H1 (cell line): ENCODE data around the gene RFX5. TPM values are rescaled to one million over a fixed set of nuclear protein-coding genes. Genes with fewer than 3 reads are reported as not detected.

ENCODE experiments used
- BACH1 ChIP-seq: IDR thresholded peaks from 2 replicates; pipeline ENCODE4 v1.6.1; 2012; ENCODE audit warnings: low read length, improper control_type of control experiment
- GTF2F1 ChIP-seq: IDR thresholded peaks from 2 replicates; pipeline ENCODE4 v1.6.1; 2012; ENCODE audit warnings: low read depth, low read length, improper control_type of control experiment, borderline replicate concordance
- JUND ChIP-seq: IDR thresholded peaks from 2 replicates; pipeline ENCODE4 v1.6.1; 2011; ENCODE audit warnings: mild to moderate bottlenecking, improper control_type of control experiment, low read length
- SIN3A ChIP-seq, 2 experiments: IDR thresholded peaks in 1 of 2; conservative IDR thresholded peaks in 1 of 2; 2 replicates each; pipeline ENCODE4 v1.6.1; 2011 to 2012; ENCODE audit warnings: low read length in 2 of 2, improper control_type of control experiment in 1 of 2, low read depth in 1 of 2, mild to moderate bottlenecking in 1 of 2
- SIX5 ChIP-seq: IDR thresholded peaks from 2 replicates; pipeline ENCODE4 v1.6.1; 2011; ENCODE audit warnings: mild to moderate bottlenecking, low read depth, low read length
- SRF ChIP-seq: IDR thresholded peaks from 2 replicates; pipeline ENCODE4 v1.6.1; 2011; ENCODE audit warnings: mild to moderate bottlenecking, low read depth, low read length, moderate library complexity
- polyA plus RNA-seq, 7 experiments: library from polyadenylated mRNA; depleted of rRNA in 3 of 7; stranded (reverse) in 5 of 7; unstranded in 2 of 7; fragments of >200 nt in 5 of 7; fragments of 200-250 nt in 2 of 7; gene quantifications; 1 replicate in 5 of 7; 2 replicates in 1 of 7; 4 replicates in 1 of 7; pipeline versions ENCODE4 v1.2.1 to v1.2.3, GENCODE V29; 2011 to 2013; ENCODE audit warnings: missing spikeins in 2 of 7, mixed read lengths in 2 of 7
- total RNA-seq: library from RNA; stranded (reverse); fragmentation: NEBNext Ultra II Directional; extraction: Animal tissue kit (Norgen Biotek cat#: 25700); gene quantifications from 2 replicates; pipeline ENCODE4 v1.2.1, GENCODE V29; 2021

The RFX5 gene
- total and polyA plus RNA-seq, 2 of the 8 experiments (the other 6 are each of a cell fraction or from before 2014, with no cell fraction given): 27.8 to 59.7 TPM

DNA sequence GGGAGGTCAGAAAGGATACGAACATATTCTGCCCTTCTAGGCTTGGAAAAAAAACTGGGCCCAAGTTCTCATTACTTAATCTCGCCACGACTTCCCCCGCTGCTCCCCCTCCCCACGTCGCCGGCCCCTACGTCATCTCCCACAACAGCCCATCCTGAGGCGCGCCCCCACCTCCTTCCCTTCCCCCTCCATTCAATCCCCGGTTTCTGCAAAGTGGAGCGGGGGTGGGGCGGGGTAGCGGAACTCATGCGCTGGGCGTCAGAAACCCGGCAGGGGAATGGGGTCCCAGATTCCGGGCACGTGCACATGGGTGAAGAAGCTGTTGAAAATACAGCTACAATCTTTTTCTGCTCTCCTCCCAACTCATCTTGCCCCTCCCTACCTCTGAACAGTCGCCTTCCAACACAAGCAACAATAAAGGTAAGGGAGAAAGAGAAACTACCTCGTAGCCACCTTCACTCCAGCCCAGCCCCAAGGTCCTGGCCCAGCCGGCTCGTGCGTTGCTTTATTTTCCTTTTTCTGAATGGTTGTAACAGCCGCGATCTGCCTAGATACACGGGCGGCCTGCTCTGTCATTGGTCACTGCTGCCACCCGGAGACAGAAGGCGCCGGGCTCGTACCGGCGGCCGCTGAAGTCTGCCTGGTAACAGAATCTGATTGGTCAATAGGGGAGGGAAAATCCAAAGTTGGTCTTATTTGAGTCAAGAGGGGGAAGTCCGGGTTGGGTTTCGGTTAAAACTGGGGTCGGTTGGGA, at the start of gene RFX5 (continued):
- peak; percentile 51; the same call in 1 of the 2 replicates for TF ChIP-seq JUND
- no peak for TF ChIP-seq SIX5
- TF ChIP-seq GTF2F1: peak; percentile 11; the same call in 1 of the 2 replicates
- TF ChIP-seq SRF: no peak
- no peak for TF ChIP-seq BACH1
- TF ChIP-seq SIN3A (conservative IDR thresholded peaks at IDR 0.05 in 1 of 2, IDR thresholded peaks at IDR 0.05 in 1 of 2; ENCODE audit: low read depth in 1 of 2, low read length in 2 of 2): peak in 1 of 2 experiments; percentile 61; a peak in 1 of 4 replicates
